Osteoblast (primary cell): Measurements from ENCODE around the gene ZNF775. TPM values are rescaled to one million over a fixed set of nuclear protein-coding genes. Genes with fewer than 3 reads are reported as not detected.

Source experiments
- DNase-seq: peaks from one replicate; pipeline ENCODE4 v3.0.0; 2011; ENCODE audit warnings: low spot score, mixed read lengths; ENCODE audit not compliant: insufficient read length; ENCODE audit errors: missing footprints
- H2AFZ ChIP-seq: 2 replicates; pipeline ENCODE4 v1.6.0; 2011; ENCODE audit warnings: mild to moderate bottlenecking, low read length
- H3K27ac ChIP-seq: 2 replicates; pipeline ENCODE4 v1.5.1; 2011; ENCODE audit warnings: mild to moderate bottlenecking, low read depth, low read length, moderate library complexity
- H3K27me3 ChIP-seq: 2 replicates; pipeline ENCODE4 v1.6.0; 2012; ENCODE audit warnings: mild to moderate bottlenecking, control low read depth, inconsistent platforms, low read length, moderate library complexity; ENCODE audit not compliant: insufficient read depth
- H3K36me3 ChIP-seq: 2 replicates; pipeline ENCODE4 v1.5.1; 2011; ENCODE audit warnings: mild to moderate bottlenecking, low read length, control low read depth, moderate library complexity; ENCODE audit not compliant: insufficient read depth
- H3K4me1 ChIP-seq: 2 replicates; pipeline ENCODE4 v1.5.1; 2011; ENCODE audit warnings: mild to moderate bottlenecking, low read length, control low read depth, moderate library complexity; ENCODE audit not compliant: insufficient read depth
- H3K4me2 ChIP-seq: 2 replicates; pipeline ENCODE4 v1.6.0; 2011; ENCODE audit warnings: mild to moderate bottlenecking, low read length; ENCODE audit not compliant: insufficient read depth
- H3K4me3 ChIP-seq: fragments of 200-600 bp; sonication (generic); 3 replicates; pipeline ENCODE4 v1.5.1; 2012; ENCODE audit warnings: mild to moderate bottlenecking, low read length, inconsistent platforms; ENCODE audit not compliant: insufficient read depth
- H3K79me2 ChIP-seq: 2 replicates; pipeline ENCODE4 v1.6.0; 2012; ENCODE audit warnings: mild to moderate bottlenecking, low read length, control low read depth, inconsistent platforms; ENCODE audit not compliant: insufficient read depth
- H3K9me3 ChIP-seq: 2 replicates; pipeline ENCODE4 v1.5.1; 2011; ENCODE audit warnings: low read depth, low read length, control low read depth
- H4K20me1 ChIP-seq: 2 replicates; pipeline ENCODE4 v1.6.0; 2012; ENCODE audit warnings: mild to moderate bottlenecking, low read length, control low read depth; ENCODE audit not compliant: insufficient read depth
- CTCF ChIP-seq: IDR thresholded peaks from 2 replicates; pipeline ENCODE4 v1.5.1; 2011; ENCODE audit warnings: mild to moderate bottlenecking, low read depth, low read length, moderate library complexity; ENCODE audit errors: extremely low read depth
- total RNA-seq: library from RNA; depleted of rRNA; stranded (reverse); fragments of >200 nt; gene quantifications from 2 replicates; pipeline ENCODE4 v1.2.3, GENCODE V29; 2012

Gene ZNF775
- total RNA-seq, 1 donor: 6.2 TPM

GRCh38 chr7:150403376-150404171 lies 24.4 kb downstream of the ZNF775 start:
- Histone ChIP-seq H3K27ac (no peak overlapping the region), H3K36me3 (no peaks in the 10 kb centered on the region), H4K20me1 (no peaks in the 10 kb centered on the region), H3K79me2 (no peaks in the 10 kb centered on the region), H3K27me3 (no peaks in the 10 kb centered on the region), H3K9me3 (no peaks in the 10 kb centered on the region), H3K4me1 (peaks cover 30% of the 10 kb centered on the region), H2AFZ (no peak overlapping the region), H3K4me3 (no peak overlapping the region), H3K4me2 (no peak overlapping the region)
- no peak for TF ChIP-seq CTCF
- peak; percentile 46 for DNase-seq

- no peaks in the 10 kb centered on the region for H3K27me3 ChIP-seq
- no peak for TF ChIP-seq CTCF
- no peak for DNase-seq
- H3K4me2 ChIP-seq: peak overlapping the region; percentile 67
- H3K79me2 ChIP-seq: no peaks in the 10 kb centered on the region
- H4K20me1 ChIP-seq: no peaks in the 10 kb centered on the region
- H2AFZ ChIP-seq: peak overlapping the region; percentile 95
- peaks cover 30% of the 10 kb centered on the region for H3K4me1 ChIP-seq
- H3K9me3 ChIP-seq: no peaks in the 10 kb centered on the region
- no peaks in the 10 kb centered on the region for H3K36me3 ChIP-seq
- peak overlapping the region; percentile 86 for H3K4me3 ChIP-seq
- peak overlapping the region; percentile 69 for H3K27ac ChIP-seq
Observed at GRCh38 chr7:150404172-150404804, 25.2 kb downstream of the ZNF775 start.

- Histone ChIP-seq H2AFZ (peak overlapping the region; percentile 95), H4K20me1 (no peaks in the 10 kb centered on the region), H3K4me3 (peak overlapping the region; percentile 86), H3K27me3 (no peaks in the 10 kb centered on the region), H3K36me3 (no peaks in the 10 kb centered on the region), H3K79me2 (no peaks in the 10 kb centered on the region), H3K4me2 (peak overlapping the region; percentile 67), H3K9me3 (no peaks in the 10 kb centered on the region), H3K4me1 (peaks cover 23% of the 10 kb centered on the region), H3K27ac (peak overlapping the region; percentile 69)
- DNase-seq: peak; percentile 100
- no peak for TF ChIP-seq CTCF
Observed at GRCh38 chr7:150404805-150405583, 25.9 kb downstream of the ZNF775 start.
